Type B pancreatic cell (in vitro differentiated cells): Measurements from ENCODE around the gene HRH1. TPM values are rescaled to one million over a fixed set of nuclear protein-coding genes. Genes with fewer than 3 reads are reported as not detected.

Source experiments
- DNase-seq: peaks from one replicate; pipeline ENCODE4 v3.0.0; 2021; ENCODE audit warnings: mixed read lengths; ENCODE audit not compliant: unreplicated experiment; ENCODE audit errors: extremely low spot score
- H3K27ac Mint-ChIP-seq: 2 replicates; pipeline ENCODE4 v1.8.0; 2021; ENCODE audit warnings: mild to moderate bottlenecking, mixed read lengths
- H3K27me3 Mint-ChIP-seq: 2 replicates; pipeline ENCODE4 v1.8.0; 2021; ENCODE audit warnings: mixed read lengths
- H3K36me3 Mint-ChIP-seq: 2 replicates; pipeline ENCODE4 v1.8.0; 2021; ENCODE audit warnings: mixed read lengths
- H3K4me1 Mint-ChIP-seq: one replicate; pipeline ENCODE4 v1.8.0; 2021; ENCODE audit warnings: mixed read lengths; ENCODE audit not compliant: unreplicated experiment
- H3K4me3 Mint-ChIP-seq: 2 replicates; pipeline ENCODE4 v1.8.0; 2021; ENCODE audit warnings: mild to moderate bottlenecking, mixed read lengths
- H3K9me3 Mint-ChIP-seq: 2 replicates; pipeline ENCODE4 v1.8.0; 2021; ENCODE audit warnings: mixed read lengths
- total RNA-seq: library from RNA; stranded (reverse); gene quantifications from 2 replicates; pipeline ENCODE4 v1.2.1, GENCODE V29; 2021; ENCODE audit warnings: low replicate concordance
- TF ChIP-seq, protein P1 (sequence below): fragments of 200-600 bp; sonication (generic); conservative IDR thresholded peaks from 2 replicates; pipeline ENCODE4 v1.5.0; 2021; ENCODE audit warnings: antibody characterized with exemption, mild to moderate bottlenecking

Gene HRH1
- total RNA-seq, 1 donor from 2014 or later, result 4.7 TPM

DNA sequence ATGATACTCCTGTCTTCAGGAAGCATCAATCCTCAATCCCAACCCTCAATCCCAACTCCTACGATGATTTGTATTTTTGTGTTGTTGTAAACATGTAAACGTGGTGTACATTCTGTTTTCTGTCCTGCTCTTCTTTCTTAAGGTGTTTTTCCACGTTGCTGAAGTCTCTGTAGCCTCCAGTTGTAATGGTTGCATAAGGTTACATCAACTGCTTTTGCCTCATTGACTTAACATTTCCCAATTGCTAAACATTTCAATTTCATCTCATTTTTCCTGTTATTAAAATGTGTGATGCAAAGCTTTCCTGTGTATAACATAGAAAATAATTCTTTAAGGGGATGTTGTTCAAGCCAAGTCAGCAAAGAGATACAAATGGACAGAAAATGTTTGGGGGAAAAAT lies 33.4 kb downstream of the HRH1 start:
- Mint-ChIP-seq H3K36me3 (no peaks in the 10 kb centered on the region), H3K9me3 (peaks cover 4% of the 10 kb centered on the region), H3K4me3 (no peak overlapping the region), H3K27ac (no peak overlapping the region), H3K27me3 (peaks cover 4% of the 10 kb centered on the region), H3K4me1 (peaks cover 7% of the 10 kb centered on the region)
- TF ChIP-seq, protein P1, sequence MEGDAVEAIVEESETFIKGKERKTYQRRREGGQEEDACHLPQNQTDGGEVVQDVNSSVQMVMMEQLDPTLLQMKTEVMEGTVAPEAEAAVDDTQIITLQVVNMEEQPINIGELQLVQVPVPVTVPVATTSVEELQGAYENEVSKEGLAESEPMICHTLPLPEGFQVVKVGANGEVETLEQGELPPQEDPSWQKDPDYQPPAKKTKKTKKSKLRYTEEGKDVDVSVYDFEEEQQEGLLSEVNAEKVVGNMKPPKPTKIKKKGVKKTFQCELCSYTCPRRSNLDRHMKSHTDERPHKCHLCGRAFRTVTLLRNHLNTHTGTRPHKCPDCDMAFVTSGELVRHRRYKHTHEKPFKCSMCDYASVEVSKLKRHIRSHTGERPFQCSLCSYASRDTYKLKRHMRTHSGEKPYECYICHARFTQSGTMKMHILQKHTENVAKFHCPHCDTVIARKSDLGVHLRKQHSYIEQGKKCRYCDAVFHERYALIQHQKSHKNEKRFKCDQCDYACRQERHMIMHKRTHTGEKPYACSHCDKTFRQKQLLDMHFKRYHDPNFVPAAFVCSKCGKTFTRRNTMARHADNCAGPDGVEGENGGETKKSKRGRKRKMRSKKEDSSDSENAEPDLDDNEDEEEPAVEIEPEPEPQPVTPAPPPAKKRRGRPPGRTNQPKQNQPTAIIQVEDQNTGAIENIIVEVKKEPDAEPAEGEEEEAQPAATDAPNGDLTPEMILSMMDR, result no peak
- no peak for DNase-seq

DNA sequence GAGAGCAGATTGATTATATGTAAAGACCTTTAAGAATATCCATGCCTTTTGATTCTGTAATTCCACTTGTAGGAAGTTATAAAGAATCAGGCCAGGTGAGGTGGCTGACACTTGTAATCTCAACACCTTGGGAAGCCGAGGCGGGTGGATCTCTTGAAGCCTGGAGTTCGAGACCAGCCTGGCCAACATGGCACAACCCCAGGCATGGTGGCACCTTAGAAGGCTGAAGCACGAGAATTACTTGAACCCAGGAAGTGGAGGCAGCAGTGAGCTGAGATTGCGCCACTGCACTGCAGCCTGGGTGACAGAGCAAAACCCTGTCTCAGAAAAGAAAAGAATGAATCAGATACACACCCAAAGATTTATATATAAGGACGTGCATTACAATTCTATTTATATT lies 33.9 kb downstream of the HRH1 start:
- H3K27me3 Mint-ChIP-seq, result peaks cover 4% of the 10 kb centered on the region
- peaks cover 4% of the 10 kb centered on the region for H3K9me3 Mint-ChIP-seq
- TF ChIP-seq, protein P1, result no peak
- no peak overlapping the region for H3K27ac Mint-ChIP-seq
- H3K4me3 Mint-ChIP-seq, result no peak overlapping the region
- no peaks in the 10 kb centered on the region for H3K36me3 Mint-ChIP-seq
- no peak for DNase-seq
- H3K4me1 Mint-ChIP-seq, result peaks cover 7% of the 10 kb centered on the region

DNA sequence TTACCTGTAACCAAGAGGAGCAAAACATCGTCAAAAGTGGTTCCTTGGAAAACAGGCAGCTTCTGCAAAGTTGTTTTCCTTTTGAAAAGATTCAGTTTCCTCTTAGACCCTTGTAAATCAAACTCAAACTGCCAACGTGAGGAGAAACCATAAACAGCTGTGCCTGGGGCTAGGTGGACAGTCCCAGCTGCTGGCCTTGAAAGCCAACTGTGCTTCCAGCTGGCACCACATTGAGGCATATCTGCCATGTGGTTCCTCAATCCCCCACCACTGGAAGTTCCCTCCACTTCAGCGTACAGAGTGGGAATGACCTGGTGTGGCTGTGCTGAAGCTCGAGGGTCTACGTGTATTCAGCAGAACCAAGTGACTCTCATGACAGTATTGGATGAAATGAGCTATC lies 40.9 kb downstream of the HRH1 start:
- Mint-ChIP-seq H3K4me1 (peaks cover 9% of the 10 kb centered on the region), H3K27me3 (peaks cover 26% of the 10 kb centered on the region), H3K27ac (no peak overlapping the region), H3K9me3 (peaks cover 4% of the 10 kb centered on the region), H3K4me3 (no peak overlapping the region), H3K36me3 (no peaks in the 10 kb centered on the region)
- no peak for DNase-seq
- TF ChIP-seq, protein P1, result no peak

DNA sequence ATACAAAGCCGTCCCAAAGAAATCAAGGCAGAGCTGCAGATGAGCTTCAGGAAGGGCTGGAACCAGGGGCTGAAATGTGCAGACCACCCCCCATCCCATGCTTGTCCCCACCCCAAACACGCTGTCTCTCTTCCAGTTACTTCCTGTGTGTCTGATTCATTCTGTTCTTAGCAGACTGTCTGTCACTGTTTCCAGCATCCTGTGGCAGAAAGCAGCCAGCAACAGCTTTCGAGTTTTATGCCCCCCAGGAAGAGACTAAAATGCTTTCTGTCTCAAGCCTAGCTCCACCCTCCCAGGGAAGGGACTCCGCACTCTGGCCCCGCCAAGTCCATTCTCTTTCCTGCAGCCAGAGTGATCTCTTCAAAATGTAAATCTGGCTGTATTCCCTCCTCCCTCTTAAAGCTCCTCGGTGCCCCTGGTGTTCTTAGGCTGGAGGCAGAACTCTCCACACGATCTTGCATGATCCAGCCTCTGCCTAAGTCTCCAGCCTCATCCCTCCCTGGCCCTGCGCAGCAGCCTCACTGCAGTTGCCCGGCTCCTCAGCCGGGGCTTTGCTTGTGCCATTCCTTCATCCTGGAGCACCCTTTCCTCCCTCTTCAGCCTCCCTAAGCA lies 41.5 kb downstream of the HRH1 start:
- H3K27me3 Mint-ChIP-seq, result peaks cover 30% of the 10 kb centered on the region
- peaks cover 9% of the 10 kb centered on the region for H3K4me1 Mint-ChIP-seq
- H3K36me3 Mint-ChIP-seq, result no peaks in the 10 kb centered on the region
- peak overlapping the region; percentile 15 for H3K27ac Mint-ChIP-seq
- TF ChIP-seq, protein P1, result no peak
- peaks cover 4% of the 10 kb centered on the region for H3K9me3 Mint-ChIP-seq
- DNase-seq, result no peak
- no peak overlapping the region for H3K4me3 Mint-ChIP-seq

DNA sequence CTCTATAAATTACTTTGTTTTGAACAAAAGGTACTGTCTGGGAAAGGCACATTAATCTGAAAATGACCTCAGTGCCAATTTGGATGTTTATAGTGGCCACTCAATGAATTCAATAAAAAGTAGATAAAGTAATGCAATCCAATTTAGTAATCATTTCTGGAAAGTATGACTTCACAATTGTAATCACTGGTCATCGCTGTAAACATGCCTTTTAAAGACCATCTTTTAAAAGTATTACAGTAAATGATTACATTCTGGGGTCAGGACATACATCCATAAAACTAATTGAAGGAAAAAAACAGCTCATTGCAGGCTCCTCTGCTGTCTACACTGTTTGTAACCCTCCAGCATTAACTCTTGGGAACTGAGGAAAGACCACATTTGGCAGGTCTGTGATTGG lies 43.2 kb downstream of the HRH1 start:
- H3K4me3 Mint-ChIP-seq, result no peak overlapping the region
- H3K36me3 Mint-ChIP-seq, result no peaks in the 10 kb centered on the region
- DNase-seq, result no peak
- TF ChIP-seq, protein P1, result no peak
- no peak overlapping the region for H3K27ac Mint-ChIP-seq
- peaks cover 1% of the 10 kb centered on the region for H3K9me3 Mint-ChIP-seq
- peaks cover 35% of the 10 kb centered on the region for H3K27me3 Mint-ChIP-seq
- peaks cover 18% of the 10 kb centered on the region for H3K4me1 Mint-ChIP-seq

DNA sequence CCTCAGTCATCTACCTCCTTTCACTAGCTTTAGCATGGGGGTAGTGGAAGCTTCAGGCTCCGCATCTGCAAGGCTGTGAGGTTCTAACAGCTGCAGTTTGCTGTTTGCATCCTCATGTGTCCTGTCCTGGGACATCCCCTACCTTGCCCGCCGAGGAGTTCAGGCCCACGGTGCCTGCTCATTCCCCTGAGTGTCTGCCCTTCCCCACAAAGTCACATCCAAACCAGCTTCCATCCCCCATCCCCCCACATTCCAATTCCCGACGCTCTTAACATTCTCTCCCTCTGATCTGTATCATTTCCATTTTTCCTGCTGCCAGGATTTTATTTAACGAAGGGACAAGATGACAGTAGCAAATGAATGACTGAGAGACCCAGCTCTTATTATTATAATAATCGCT lies 43.8 kb downstream of the HRH1 start:
- no peak overlapping the region for H3K27ac Mint-ChIP-seq
- no peaks in the 10 kb centered on the region for H3K36me3 Mint-ChIP-seq
- TF ChIP-seq, protein P1, result no peak
- H3K4me3 Mint-ChIP-seq, result no peak overlapping the region
- peaks cover 18% of the 10 kb centered on the region for H3K4me1 Mint-ChIP-seq
- DNase-seq, result no peak
- peaks cover 35% of the 10 kb centered on the region for H3K27me3 Mint-ChIP-seq
- no peaks in the 10 kb centered on the region for H3K9me3 Mint-ChIP-seq
